WTC11 (cell line): ENCODE measurements around the gene ZNF285. TPM values are rescaled to one million over a fixed set of nuclear protein-coding genes. Genes with fewer than 3 reads are reported as not detected.

Experiments used
- ATAC-seq: fragments of 200-7000 bp; cut with Tn5 transposase; 2 replicates; pipeline ENCODE4 v1.10.0; 2021; ENCODE audit warnings: mild to moderate bottlenecking, moderate library complexity
- CTCF ChIA-PET: fragments of 300-600 bp; sonication (Branson Sonifier 250); formaldehyde crosslinking; loops from one replicate; lab custom pipeline; 2021; ENCODE audit warnings: antibody characterized with exemption; lab: Charles Lee
- POLR2A ChIA-PET: fragments of 350-600 bp; sonication (Branson Sonifier 250); formaldehyde crosslinking; loops from one replicate; lab custom pipeline; 2021; ENCODE audit warnings: antibody characterized with exemption; lab: Charles Lee
- DNase-seq: peaks from one replicate; pipeline ENCODE4 v3.0.0; 2021; ENCODE audit warnings: low spot score
- H3K27ac Mint-ChIP-seq: 2 replicates; pipeline ENCODE4 v1.8.0; 2021; ENCODE audit warnings: mixed read lengths
- H3K27me3 Mint-ChIP-seq: 2 replicates; pipeline ENCODE4 v1.8.0; 2021; ENCODE audit warnings: low read depth, mild to moderate bottlenecking, moderate library complexity, mixed read lengths
- H3K36me3 Mint-ChIP-seq: 2 replicates; pipeline ENCODE4 v1.8.0; 2021; ENCODE audit warnings: mixed read lengths
- H3K4me1 Mint-ChIP-seq: 2 replicates; pipeline ENCODE4 v1.8.0; 2022; ENCODE audit warnings: mixed read lengths
- H3K4me3 Mint-ChIP-seq: 2 replicates; pipeline ENCODE4 v1.8.0; 2021; ENCODE audit warnings: mild to moderate bottlenecking, moderate library complexity, mixed read lengths
- H3K9me3 Mint-ChIP-seq: 2 replicates; pipeline ENCODE4 v1.8.0; 2021; ENCODE audit warnings: mixed read lengths
- ATF1 ChIP-seq: sonication (generic); formaldehyde crosslinking; IDR thresholded peaks from 2 replicates; pipeline ENCODE4 v1.8.1; 2023; ENCODE audit warnings: mild to moderate bottlenecking, moderate library complexity, missing genetic modification reagents
- CREB1 ChIP-seq: sonication (generic); formaldehyde crosslinking; IDR thresholded peaks from 2 replicates; pipeline ENCODE4 v1.8.0; 2023; ENCODE audit warnings: mild to moderate bottlenecking, missing genetic modification reagents
- FOXJ3 ChIP-seq: sonication (generic); formaldehyde crosslinking; IDR thresholded peaks from 2 replicates; pipeline ENCODE4 v1.9.0; 2021; ENCODE audit warnings: missing genetic modification reagents, mild to moderate bottlenecking, borderline replicate concordance
- JAZF1 ChIP-seq: fragments of 250-450 bp; sonication (Bioruptor Pico); IDR thresholded peaks from 2 replicates; pipeline ENCODE4 v1.9.0; 2021; ENCODE audit warnings: moderate library complexity, mild to moderate bottlenecking, inconsistent platforms
- NR3C1 ChIP-seq: sonication (generic); formaldehyde crosslinking; conservative IDR thresholded peaks from 2 replicates; pipeline ENCODE4 v1.8.1; 2023; ENCODE audit warnings: low read depth, mild to moderate bottlenecking, missing genetic modification reagents
- PRRX2 ChIP-seq: fragments of 250-450 bp; sonication (Bioruptor Pico); IDR thresholded peaks from 2 replicates; pipeline ENCODE4 v1.8.0; 2021; ENCODE audit warnings: mild to moderate bottlenecking
- SMAD4 ChIP-seq: sonication (generic); formaldehyde crosslinking; IDR thresholded peaks from 2 replicates; pipeline ENCODE4 v1.8.0; 2022; ENCODE audit warnings: mild to moderate bottlenecking, missing genetic modification reagents
- SOX15 ChIP-seq: fragments of 250-450 bp; sonication (Bioruptor Pico); IDR thresholded peaks from 2 replicates; pipeline ENCODE4 v1.9.0; 2021; ENCODE audit warnings: mild to moderate bottlenecking
- TEAD1 ChIP-seq: sonication (generic); formaldehyde crosslinking; IDR thresholded peaks from 2 replicates; pipeline ENCODE4 v1.8.0; 2022; ENCODE audit warnings: mild to moderate bottlenecking, missing genetic modification reagents
- TP53 ChIP-seq: sonication (generic); formaldehyde crosslinking; IDR thresholded peaks from 2 replicates; pipeline ENCODE4 v1.8.1; 2023; ENCODE audit warnings: mild to moderate bottlenecking, missing genetic modification reagents
- ZNF138 ChIP-seq: sonication (generic); formaldehyde crosslinking; conservative IDR thresholded peaks from 2 replicates; pipeline ENCODE4 v1.8.1; 2022; ENCODE audit warnings: mild to moderate bottlenecking, moderate library complexity, missing genetic modification reagents
- ZNF219 ChIP-seq: sonication (generic); formaldehyde crosslinking; IDR thresholded peaks from 2 replicates; pipeline ENCODE4 v1.8.0; 2023; ENCODE audit warnings: missing genetic modification reagents, mild to moderate bottlenecking, borderline replicate concordance
- ZNF416 ChIP-seq: fragments of 250-450 bp; sonication (Bioruptor Pico); IDR thresholded peaks from 2 replicates; pipeline ENCODE4 v1.9.0; 2021; ENCODE audit warnings: mild to moderate bottlenecking, inconsistent platforms
- total RNA-seq: library from RNA; stranded (reverse); gene quantifications from 3 replicates; pipeline ENCODE4 v1.2.3, GENCODE V29; 2021
- TF ChIP-seq, protein P1 (sequence below): sonication (generic); formaldehyde crosslinking; IDR thresholded peaks from 2 replicates; pipeline ENCODE4 v1.8.1; 2023; ENCODE audit warnings: mild to moderate bottlenecking, missing genetic modification reagents, moderate library complexity
- TF ChIP-seq, protein P2 (sequence below): sonication (generic); formaldehyde crosslinking; IDR thresholded peaks from 2 replicates; pipeline ENCODE4 v1.8.0; 2022; ENCODE audit warnings: mild to moderate bottlenecking, missing genetic modification reagents
- TF ChIP-seq, protein P3 (sequence below): fragments of 250-450 bp; sonication (Bioruptor Pico); IDR thresholded peaks from 2 replicates; pipeline ENCODE4 v1.8.0; 2021; ENCODE audit warnings: mild to moderate bottlenecking
- TF ChIP-seq, protein P4 (sequence below): sonication (generic); formaldehyde crosslinking; IDR thresholded peaks from 2 replicates; pipeline ENCODE4 v1.8.1; 2023; ENCODE audit warnings: mild to moderate bottlenecking, missing genetic modification reagents, borderline replicate concordance
- TF ChIP-seq, protein P5 (sequence below): fragments of 200-600 bp; IDR thresholded peaks from 2 replicates; pipeline ENCODE4 v1.8.0; 2022; ENCODE audit warnings: antibody characterized with exemption
- TF ChIP-seq, protein P6 (sequence below): sonication (generic); formaldehyde crosslinking; IDR thresholded peaks from 2 replicates; pipeline ENCODE4 v1.8.0; 2022; ENCODE audit warnings: missing genetic modification reagents
- TF ChIP-seq, protein P7 (sequence below): fragments of 250-450 bp; sonication (Bioruptor Pico); IDR thresholded peaks from 2 replicates; pipeline ENCODE4 v1.9.0; 2021; ENCODE audit warnings: mild to moderate bottlenecking

ZNF285 gene
- total RNA-seq, 1 experiment from 2014 or later, result 1.6 TPM

DNA sequence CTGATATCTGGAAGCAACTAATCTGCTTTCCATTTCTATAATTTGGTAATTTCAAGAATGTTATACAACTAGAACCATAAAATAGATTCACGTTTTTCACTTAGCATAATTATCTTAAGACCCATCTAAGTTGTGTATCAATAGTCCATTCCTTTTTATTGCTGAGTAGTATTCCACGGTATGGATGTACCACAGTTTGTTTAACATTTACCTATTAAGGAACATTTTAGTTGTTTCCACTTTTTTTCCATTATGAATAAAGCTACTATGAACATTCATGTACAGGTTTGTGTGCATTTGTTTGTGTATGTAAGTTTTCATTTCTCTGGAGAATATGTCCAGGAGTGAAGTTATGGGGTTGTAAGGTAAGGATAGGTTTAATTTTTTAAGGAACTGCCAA is 26.6 kb downstream of the ZNF285 start:
- CTCF ChIA-PET, result no interaction called here
- H3K27me3 Mint-ChIP-seq, result peaks cover 13% of the 10 kb centered on the region
- no peak overlapping the region for H3K4me3 Mint-ChIP-seq
- no peak for ATAC-seq
- no peak overlapping the region for H3K27ac Mint-ChIP-seq
- TF ChIP-seq, protein P1, sequence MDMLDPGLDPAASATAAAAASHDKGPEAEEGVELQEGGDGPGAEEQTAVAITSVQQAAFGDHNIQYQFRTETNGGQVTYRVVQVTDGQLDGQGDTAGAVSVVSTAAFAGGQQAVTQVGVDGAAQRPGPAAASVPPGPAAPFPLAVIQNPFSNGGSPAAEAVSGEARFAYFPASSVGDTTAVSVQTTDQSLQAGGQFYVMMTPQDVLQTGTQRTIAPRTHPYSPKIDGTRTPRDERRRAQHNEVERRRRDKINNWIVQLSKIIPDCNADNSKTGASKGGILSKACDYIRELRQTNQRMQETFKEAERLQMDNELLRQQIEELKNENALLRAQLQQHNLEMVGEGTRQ, result no peak
- TF ChIP-seq ZNF219 (CRISPR knock-in tag) (no peak), TEAD1 (CRISPR knock-in tag) (no peak), JAZF1 (no peak), CREB1 (CRISPR knock-in tag) (no peak), SOX15 (no peak), ZNF138 (CRISPR knock-in tag) (no peak), SMAD4 (no peak), TP53 (no peak), PRRX2 (no peak), ZNF416 (CRISPR knock-in tag) (no peak), ATF1 (CRISPR knock-in tag) (no peak), FOXJ3 (CRISPR knock-in tag) (no peak), NR3C1 (CRISPR knock-in tag) (no peak)
- TF ChIP-seq, protein P2, sequence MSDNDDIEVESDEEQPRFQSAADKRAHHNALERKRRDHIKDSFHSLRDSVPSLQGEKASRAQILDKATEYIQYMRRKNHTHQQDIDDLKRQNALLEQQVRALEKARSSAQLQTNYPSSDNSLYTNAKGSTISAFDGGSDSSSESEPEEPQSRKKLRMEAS (CRISPR knock-in tag), result no peak
- TF ChIP-seq, protein P3, sequence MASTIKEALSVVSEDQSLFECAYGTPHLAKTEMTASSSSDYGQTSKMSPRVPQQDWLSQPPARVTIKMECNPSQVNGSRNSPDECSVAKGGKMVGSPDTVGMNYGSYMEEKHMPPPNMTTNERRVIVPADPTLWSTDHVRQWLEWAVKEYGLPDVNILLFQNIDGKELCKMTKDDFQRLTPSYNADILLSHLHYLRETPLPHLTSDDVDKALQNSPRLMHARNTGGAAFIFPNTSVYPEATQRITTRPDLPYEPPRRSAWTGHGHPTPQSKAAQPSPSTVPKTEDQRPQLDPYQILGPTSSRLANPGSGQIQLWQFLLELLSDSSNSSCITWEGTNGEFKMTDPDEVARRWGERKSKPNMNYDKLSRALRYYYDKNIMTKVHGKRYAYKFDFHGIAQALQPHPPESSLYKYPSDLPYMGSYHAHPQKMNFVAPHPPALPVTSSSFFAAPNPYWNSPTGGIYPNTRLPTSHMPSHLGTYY (CRISPR knock-in tag), result no peak
- TF ChIP-seq, protein P4, sequence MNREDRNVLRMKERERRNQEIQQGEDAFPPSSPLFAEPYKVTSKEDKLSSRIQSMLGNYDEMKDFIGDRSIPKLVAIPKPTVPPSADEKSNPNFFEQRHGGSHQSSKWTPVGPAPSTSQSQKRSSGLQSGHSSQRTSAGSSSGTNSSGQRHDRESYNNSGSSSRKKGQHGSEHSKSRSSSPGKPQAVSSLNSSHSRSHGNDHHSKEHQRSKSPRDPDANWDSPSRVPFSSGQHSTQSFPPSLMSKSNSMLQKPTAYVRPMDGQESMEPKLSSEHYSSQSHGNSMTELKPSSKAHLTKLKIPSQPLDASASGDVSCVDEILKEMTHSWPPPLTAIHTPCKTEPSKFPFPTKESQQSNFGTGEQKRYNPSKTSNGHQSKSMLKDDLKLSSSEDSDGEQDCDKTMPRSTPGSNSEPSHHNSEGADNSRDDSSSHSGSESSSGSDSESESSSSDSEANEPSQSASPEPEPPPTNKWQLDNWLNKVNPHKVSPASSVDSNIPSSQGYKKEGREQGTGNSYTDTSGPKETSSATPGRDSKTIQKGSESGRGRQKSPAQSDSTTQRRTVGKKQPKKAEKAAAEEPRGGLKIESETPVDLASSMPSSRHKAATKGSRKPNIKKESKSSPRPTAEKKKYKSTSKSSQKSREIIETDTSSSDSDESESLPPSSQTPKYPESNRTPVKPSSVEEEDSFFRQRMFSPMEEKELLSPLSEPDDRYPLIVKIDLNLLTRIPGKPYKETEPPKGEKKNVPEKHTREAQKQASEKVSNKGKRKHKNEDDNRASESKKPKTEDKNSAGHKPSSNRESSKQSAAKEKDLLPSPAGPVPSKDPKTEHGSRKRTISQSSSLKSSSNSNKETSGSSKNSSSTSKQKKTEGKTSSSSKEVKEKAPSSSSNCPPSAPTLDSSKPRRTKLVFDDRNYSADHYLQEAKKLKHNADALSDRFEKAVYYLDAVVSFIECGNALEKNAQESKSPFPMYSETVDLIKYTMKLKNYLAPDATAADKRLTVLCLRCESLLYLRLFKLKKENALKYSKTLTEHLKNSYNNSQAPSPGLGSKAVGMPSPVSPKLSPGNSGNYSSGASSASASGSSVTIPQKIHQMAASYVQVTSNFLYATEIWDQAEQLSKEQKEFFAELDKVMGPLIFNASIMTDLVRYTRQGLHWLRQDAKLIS (CRISPR knock-in tag), result no peak
- TF ChIP-seq, protein P5, sequence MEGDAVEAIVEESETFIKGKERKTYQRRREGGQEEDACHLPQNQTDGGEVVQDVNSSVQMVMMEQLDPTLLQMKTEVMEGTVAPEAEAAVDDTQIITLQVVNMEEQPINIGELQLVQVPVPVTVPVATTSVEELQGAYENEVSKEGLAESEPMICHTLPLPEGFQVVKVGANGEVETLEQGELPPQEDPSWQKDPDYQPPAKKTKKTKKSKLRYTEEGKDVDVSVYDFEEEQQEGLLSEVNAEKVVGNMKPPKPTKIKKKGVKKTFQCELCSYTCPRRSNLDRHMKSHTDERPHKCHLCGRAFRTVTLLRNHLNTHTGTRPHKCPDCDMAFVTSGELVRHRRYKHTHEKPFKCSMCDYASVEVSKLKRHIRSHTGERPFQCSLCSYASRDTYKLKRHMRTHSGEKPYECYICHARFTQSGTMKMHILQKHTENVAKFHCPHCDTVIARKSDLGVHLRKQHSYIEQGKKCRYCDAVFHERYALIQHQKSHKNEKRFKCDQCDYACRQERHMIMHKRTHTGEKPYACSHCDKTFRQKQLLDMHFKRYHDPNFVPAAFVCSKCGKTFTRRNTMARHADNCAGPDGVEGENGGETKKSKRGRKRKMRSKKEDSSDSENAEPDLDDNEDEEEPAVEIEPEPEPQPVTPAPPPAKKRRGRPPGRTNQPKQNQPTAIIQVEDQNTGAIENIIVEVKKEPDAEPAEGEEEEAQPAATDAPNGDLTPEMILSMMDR, result no peak
- TF ChIP-seq, protein P6, sequence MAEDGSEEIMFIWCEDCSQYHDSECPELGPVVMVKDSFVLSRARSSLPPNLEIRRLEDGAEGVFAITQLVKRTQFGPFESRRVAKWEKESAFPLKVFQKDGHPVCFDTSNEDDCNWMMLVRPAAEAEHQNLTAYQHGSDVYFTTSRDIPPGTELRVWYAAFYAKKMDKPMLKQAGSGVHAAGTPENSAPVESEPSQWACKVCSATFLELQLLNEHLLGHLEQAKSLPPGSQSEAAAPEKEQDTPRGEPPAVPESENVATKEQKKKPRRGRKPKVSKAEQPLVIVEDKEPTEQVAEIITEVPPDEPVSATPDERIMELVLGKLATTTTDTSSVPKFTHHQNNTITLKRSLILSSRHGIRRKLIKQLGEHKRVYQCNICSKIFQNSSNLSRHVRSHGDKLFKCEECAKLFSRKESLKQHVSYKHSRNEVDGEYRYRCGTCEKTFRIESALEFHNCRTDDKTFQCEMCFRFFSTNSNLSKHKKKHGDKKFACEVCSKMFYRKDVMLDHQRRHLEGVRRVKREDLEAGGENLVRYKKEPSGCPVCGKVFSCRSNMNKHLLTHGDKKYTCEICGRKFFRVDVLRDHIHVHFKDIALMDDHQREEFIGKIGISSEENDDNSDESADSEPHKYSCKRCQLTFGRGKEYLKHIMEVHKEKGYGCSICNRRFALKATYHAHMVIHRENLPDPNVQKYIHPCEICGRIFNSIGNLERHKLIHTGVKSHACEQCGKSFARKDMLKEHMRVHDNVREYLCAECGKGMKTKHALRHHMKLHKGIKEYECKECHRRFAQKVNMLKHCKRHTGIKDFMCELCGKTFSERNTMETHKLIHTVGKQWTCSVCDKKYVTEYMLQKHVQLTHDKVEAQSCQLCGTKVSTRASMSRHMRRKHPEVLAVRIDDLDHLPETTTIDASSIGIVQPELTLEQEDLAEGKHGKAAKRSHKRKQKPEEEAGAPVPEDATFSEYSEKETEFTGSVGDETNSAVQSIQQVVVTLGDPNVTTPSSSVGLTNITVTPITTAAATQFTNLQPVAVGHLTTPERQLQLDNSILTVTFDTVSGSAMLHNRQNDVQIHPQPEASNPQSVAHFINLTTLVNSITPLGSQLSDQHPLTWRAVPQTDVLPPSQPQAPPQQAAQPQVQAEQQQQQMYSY (CRISPR knock-in tag), result no peak
- TF ChIP-seq, protein P7, sequence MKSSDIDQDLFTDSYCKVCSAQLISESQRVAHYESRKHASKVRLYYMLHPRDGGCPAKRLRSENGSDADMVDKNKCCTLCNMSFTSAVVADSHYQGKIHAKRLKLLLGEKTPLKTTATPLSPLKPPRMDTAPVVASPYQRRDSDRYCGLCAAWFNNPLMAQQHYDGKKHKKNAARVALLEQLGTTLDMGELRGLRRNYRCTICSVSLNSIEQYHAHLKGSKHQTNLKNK (CRISPR knock-in tag), result no peak
- POLR2A ChIA-PET, result no interaction called here
- DNase-seq, result no peak
- H3K9me3 Mint-ChIP-seq, result peaks cover 83% of the 10 kb centered on the region
- peaks cover 37% of the 10 kb centered on the region for H3K36me3 Mint-ChIP-seq
- H3K4me1 Mint-ChIP-seq, result no peaks in the 10 kb centered on the region
